Measurements from ENCODE around the gene WRNIP1. TPM values are rescaled to one million over a fixed set of nuclear protein-coding genes. Genes with fewer than 3 reads are reported as not detected.

The WRNIP1 gene
- total RNA-seq, 2 donors from 2014 or later, result 21.7 to 26.1 TPM

- intact Hi-C loops (cut with DNase I), result no loop called here
- no peak for DNase-seq (ENCODE audit: low spot score)
Observed at GRCh38 chr6:2738373-2738979, 26.7 kb upstream of the WRNIP1 start.

- DNase-seq (ENCODE audit: low spot score), result no peak
- intact Hi-C loops (cut with DNase I), result no loop called here
Observed at GRCh38 chr6:2739335-2739734, 25.9 kb upstream of the WRNIP1 start.

DNA sequence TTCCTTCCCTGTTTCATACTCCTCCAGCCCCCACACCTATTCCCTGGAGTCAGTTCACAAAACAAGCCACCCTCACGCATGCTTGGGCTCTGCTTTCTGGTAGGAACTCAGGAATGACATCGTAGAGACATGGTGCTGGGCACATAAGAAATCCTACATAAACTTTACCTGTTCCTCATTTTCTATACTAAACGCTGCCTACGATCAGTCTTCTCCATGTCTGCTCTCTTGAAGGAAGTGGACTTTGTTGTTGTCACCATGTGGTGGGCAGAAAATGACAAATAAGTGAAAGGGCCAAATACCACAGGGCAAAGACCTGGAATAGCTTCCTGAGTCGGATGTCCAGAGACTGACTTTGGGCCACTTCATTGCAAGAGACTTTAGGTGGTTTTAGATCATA is 24.6 kb upstream of the WRNIP1 start:
- DNase-seq (ENCODE audit: low spot score), result no peak
- intact Hi-C loops (cut with DNase I), result no loop called here

DNA sequence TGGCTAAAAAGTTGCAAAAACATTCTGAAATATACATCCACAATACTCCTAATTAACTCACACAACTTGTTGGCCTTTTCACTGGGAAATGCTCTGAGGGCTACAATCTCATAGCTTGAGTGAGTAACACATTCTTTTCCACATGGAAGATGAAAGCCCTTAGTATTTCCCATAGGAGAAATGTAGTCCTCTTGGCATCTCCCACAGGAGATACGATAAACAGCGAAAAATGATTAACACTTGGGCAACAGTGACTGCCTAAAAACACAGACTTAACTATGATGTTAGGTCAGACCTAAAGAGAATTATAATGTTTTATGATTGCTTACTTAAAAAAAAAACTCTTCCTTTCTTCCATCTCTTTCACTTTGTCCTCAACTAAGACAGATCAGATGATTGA is 23.4 kb upstream of the WRNIP1 start:
- no peak for DNase-seq (ENCODE audit: low spot score)
- intact Hi-C loops (cut with DNase I), result no loop called here

- DNase-seq (ENCODE audit: low spot score), result no peak
- intact Hi-C loops (cut with DNase I), result no loop called here
Observed at GRCh38 chr6:2743280-2744208, 21.6 kb upstream of the WRNIP1 start.

DNA sequence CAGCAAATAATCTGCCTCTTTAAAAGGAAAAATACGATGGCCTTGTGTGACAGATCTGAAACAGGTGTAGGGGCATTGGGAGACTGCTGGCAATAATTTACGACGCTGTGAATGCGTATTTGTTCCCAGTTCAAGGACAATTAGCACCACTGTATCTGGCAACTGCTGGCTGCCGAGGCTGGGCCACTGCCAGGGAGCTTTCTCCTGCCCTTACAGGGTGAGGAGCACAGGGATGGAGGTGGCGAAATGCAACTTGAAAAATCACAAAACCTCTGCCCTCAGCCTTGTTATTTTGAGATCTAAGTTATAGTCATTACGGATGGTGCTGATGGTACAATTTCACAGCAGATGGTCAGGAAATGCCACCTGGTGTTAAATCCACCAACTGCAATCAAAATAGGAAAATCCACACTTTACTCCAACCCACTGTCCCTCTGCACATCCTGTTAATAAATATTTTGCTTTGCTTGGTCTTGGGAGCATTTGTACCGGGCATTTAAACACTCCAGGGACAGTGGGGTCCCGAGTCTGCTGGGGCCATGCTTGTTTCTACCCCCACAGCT is 20.9 kb upstream of the WRNIP1 start:
- intact Hi-C loops (cut with DNase I), result no loop called here
- DNase-seq (ENCODE audit: low spot score), result no peak

DNA sequence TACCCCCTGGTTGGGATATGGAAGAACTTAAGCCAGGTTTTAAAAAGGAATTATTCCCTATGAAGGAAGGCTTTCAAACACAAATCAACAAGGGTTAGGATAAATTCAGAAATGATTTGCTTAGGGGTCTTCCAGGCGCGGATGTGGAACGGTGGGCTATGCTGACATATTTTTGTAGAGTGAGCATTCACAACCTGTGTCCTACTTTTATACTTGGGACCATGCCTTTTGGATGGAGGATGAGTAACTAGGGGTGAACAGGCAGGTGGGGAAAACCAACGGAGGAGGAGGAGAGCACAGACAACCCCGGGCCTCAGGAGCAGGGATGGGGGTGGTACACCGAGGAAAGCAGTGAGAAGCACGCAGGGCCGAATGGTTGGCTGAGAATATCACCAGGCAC is 20.4 kb upstream of the WRNIP1 start:
- intact Hi-C loops (cut with DNase I), result loop anchor here in 1 of 2 donors (5.0 kb wide), 1 partner anchor 1147 kb away; no protein-coding TSS in a partner anchor
- DNase-seq (ENCODE audit: low spot score), result no peak

- no peak for DNase-seq (ENCODE audit: low spot score)
- intact Hi-C loops (cut with DNase I), result loop anchor here in 1 of 2 donors (5.0 kb wide), 1 partner anchor 1148 kb away; no protein-coding TSS in a partner anchor
Observed at GRCh38 chr6:2745246-2745645, 19.9 kb upstream of the WRNIP1 start.

DNA sequence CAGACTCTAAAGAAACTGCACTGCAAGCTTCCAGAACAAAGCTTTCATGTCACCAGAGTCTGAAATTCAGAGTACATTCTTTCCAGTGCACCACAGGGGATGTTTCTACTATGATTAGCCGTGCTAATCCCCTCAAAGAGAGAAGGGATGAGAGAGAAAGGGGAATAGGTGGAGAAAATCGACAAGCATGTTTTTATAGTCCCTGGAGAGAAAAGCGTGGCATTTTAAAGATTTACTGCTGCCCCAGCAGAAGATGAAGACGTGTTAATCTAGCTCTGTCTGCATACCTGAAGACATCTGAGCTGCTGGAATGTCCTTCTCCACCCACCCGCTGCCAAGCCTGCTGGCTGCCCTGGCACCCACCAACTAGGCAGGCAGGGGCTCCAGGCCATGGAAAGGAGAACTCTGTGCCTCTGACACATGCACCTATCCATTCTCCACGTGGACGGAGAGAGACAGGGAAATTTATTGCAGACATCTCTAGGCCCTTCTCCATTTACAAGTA is 18.6 kb upstream of the WRNIP1 start:
- DNase-seq (ENCODE audit: low spot score), result no peak
- intact Hi-C loops (cut with DNase I), result loop anchor here in 1 of 2 donors (5.0 kb wide), 1 partner anchor 1149 kb away; no protein-coding TSS in a partner anchor

- intact Hi-C loops (cut with DNase I), result loop anchor here in 1 of 2 donors (5.0 kb wide), 1 partner anchor 1151 kb away; no protein-coding TSS in a partner anchor
- DNase-seq (ENCODE audit: low spot score), result no peak
Observed at GRCh38 chr6:2748183-2748582, 17.0 kb upstream of the WRNIP1 start.

GRCh38 chr6:2749969-2750600 is 15.1 kb upstream of the WRNIP1 start:
- DNase-seq (ENCODE audit: low spot score), result no peak
- intact Hi-C loops (cut with DNase I), result loop anchor here in 1 of 2 donors (5.0 kb wide), 1 partner anchor 1153 kb away; no protein-coding TSS in a partner anchor

DNA sequence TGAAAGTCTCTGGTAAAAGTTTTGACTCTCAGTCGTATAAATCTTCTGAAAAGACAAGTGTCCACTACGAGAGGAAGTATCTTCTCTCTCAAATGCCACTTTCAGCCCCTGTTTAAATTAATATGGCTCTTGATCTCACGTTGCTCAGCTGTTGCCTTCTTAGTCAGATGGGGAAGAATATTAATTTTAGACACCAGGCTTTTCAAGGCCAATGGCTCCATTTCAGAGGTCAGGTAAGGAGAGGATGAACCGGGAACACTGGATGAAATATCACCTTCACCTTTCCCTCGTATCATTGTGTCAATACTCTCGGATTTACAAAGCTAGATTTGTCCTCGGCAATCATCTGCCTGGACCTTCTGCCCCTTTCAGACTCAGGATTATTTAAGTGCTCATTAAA is 14.4 kb upstream of the WRNIP1 start, which contains the start of gene MYLK4:
Gene MYLK4 (minus strand): TSS at position 91 of the 400 bp plus-strand sequence. CDS start 1,628 bp downstream, outside the sequence.
- intact Hi-C loops (cut with DNase I), result no loop called here
- DNase-seq (ENCODE audit: low spot score), result no peak

- no peak for DNase-seq (ENCODE audit: low spot score)
Observed at GRCh38 chr6:2751871-2752270, 13.3 kb upstream of the WRNIP1 start.

GRCh38 chr6:2752477-2753109 is 12.6 kb upstream of the WRNIP1 start:
- intact Hi-C loops (cut with DNase I), result no loop called here
- DNase-seq (ENCODE audit: low spot score), result no peak

More at GRCh38 chr6:2751871-2752270, 13.3 kb upstream of the WRNIP1 start:
- intact Hi-C loops (cut with DNase I), result no loop called here

GRCh38 chr6:2753110-2753489 is 12.1 kb upstream of the WRNIP1 start:
- intact Hi-C loops (cut with DNase I), result no loop called here
- no peak for DNase-seq (ENCODE audit: low spot score)

DNA sequence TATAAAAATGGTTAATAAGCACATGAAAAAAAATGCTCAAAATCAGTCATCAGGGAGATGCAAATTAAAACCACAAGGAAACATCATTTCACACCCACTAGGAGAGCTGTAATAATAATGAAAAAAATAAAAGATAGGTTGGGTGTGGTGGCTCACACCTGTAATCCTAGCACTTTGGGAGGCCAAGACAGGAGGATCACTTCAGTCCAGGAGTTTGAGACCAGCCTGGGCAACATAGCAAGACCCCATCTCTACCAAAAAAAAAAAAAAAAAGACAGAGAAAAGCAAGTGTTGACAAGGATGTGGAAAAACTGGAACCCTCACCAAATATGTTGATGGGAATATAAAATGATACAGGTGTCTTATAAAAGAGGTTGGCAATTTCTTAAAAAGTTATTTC is 11.4 kb upstream of the WRNIP1 start:
- DNase-seq (ENCODE audit: low spot score), result no peak
- intact Hi-C loops (cut with DNase I), result no loop called here

- intact Hi-C loops (cut with DNase I), result no loop called here
- no peak for DNase-seq (ENCODE audit: low spot score)
Observed at GRCh38 chr6:2754393-2754792, 10.8 kb upstream of the WRNIP1 start.

DNA sequence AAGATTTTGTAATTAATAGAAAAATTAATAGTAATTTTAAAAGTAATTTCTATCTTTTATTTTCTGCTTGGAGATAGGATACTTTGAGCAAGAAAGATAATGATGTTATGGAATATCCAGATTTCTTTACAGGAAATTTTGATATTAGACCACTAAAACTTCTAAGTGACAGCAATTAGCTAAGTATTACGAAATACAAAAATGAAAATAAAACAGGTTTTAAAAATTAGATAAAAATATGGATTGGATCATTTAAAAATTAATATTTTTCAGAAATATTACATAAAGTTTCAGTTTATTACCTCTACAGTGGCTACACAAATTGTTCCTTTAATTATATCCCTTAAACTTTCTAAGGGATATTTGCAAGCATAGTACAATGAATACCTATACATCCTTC is 10.3 kb upstream of the WRNIP1 start:
- intact Hi-C loops (cut with DNase I), result no loop called here

DNA sequence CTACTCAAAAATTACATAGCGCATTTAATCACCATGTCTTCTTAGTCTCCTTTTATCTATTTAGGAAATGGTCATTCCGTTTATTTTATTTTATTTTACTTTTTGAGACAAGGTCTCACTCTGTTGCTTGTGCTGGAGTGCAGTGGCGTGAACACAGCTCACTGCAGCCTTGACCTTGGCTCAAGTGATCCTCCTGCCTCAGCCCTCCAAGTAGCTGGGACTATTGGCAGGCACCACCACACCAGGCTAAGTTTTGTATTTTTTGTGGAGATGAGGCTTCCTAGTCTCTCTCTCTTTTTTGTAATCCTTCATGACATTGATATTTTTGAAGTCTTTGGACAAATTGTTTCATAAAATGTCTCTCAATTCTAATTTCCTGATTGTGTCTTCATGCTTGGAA is 9.7 kb upstream of the WRNIP1 start:
- DNase-seq (ENCODE audit: low spot score), result no peak
- intact Hi-C loops (cut with DNase I), result no loop called here

More for the DNA sequence above, 10.3 kb upstream of the WRNIP1 start:
- no peak for DNase-seq (ENCODE audit: low spot score)
